HepG2 (cell line): ENCODE measurements around the gene NT5M. TPM values are rescaled to one million over a fixed set of nuclear protein-coding genes. Genes with fewer than 3 reads are reported as not detected.

ENCODE experiments used
- ATAC-seq: fragments of 200-7000 bp; cut with Tn5 transposase; 3 replicates; pipeline ENCODE4 v1.9.1; 2020; ENCODE audit warnings: mild to moderate bottlenecking, moderate library complexity
- BruUV-seq: library from RNA; stranded (reverse); fragments of 400-500 nt; replicated peaks from 2 replicates; lab custom pipeline; 2021; lab: Mats Ljungman, UMichigan
- CTCF ChIA-PET: fragments of 300-600 bp; formaldehyde crosslinking; extraction: SDS; loops from one replicate; lab custom pipeline; 2021; ENCODE audit warnings: low total read pairs, inconsistent platforms, low intra/inter-chr PET ratio; lab: Yijun Ruan, JAX
- POLR2A ChIA-PET: fragments of 350-600 bp; sonication (Branson Sonifier 250); formaldehyde crosslinking; loops from one replicate; lab custom pipeline; 2020; ENCODE audit warnings: antibody characterized with exemption, inconsistent platforms; lab: Yijun Ruan, JAX
- DNase-seq: peaks from one replicate; pipeline ENCODE4 v3.0.0-alpha.2; 2015; ENCODE audit warnings: low spot score
- FAIRE-seq: peaks from 3 replicates; lab custom pipeline; 2011; peaks lifted over from hg19 to GRCh38; lab: Jason Lieb, UNC
- H2AFZ ChIP-seq: one replicate; pipeline ENCODE4 v1.6.1; 2011; ENCODE audit warnings: low read length, inconsistent platforms
- H3K27ac ChIP-seq: fragments of 300-600 bp; 3 replicates; pipeline ENCODE4 v1.8.0; 2011; ENCODE audit warnings: mixed run types, mild to moderate bottlenecking, mixed read lengths, low read length, inconsistent platforms; ENCODE audit not compliant: insufficient read depth; ENCODE audit errors: extremely low read length
- H3K27me3 ChIP-seq, 2 experiments: fragments of 200-600 bp in 1 of 2; 2 replicates in 1 of 2; 3 replicates in 1 of 2; pipeline versions ENCODE4 v1.6.0 to v1.8.0; 2011; ENCODE audit warnings: low read length in 2 of 2, mild to moderate bottlenecking in 2 of 2, moderate library complexity in 2 of 2, inconsistent platforms in 1 of 2; ENCODE audit not compliant: insufficient read depth in 2 of 2, control insufficient read depth in 1 of 2
- H3K36me3 ChIP-seq, 2 experiments: fragments of 200-600 bp in 1 of 2; replicated peaks in 1 of 2; 2 replicates in 1 of 2; 3 replicates in 1 of 2; pipeline versions ENCODE4 v1.5.1 to v1.8.0; 2011; ENCODE audit warnings: low read length in 2 of 2, inconsistent platforms in 1 of 2; ENCODE audit not compliant: insufficient read depth in 2 of 2, control insufficient read depth in 1 of 2
- H3K4me1 ChIP-seq: 2 replicates; pipeline ENCODE4 v1.5.1; 2012; ENCODE audit warnings: low read length, inconsistent platforms; ENCODE audit not compliant: insufficient read depth
- H3K4me2 ChIP-seq: 2 replicates; pipeline ENCODE4 v1.6.0; 2011; ENCODE audit warnings: low read depth, low read length, inconsistent platforms
- H3K4me3 ChIP-seq, 3 experiments: fragments of 200-600 bp in 1 of 3; sonication (generic), shearing (Covaris generic) in 1 of 3; replicated peaks in 1 of 3; 2 replicates each; pipeline ENCODE4 v1.5.1; 2011 to 2016; ENCODE audit warnings: low read length in 3 of 3, inconsistent platforms in 2 of 3, low read depth in 2 of 3, mild to moderate bottlenecking in 2 of 3, control low read depth in 1 of 3, mixed read lengths in 1 of 3; ENCODE audit not compliant: insufficient read depth in 1 of 3
- H3K79me2 ChIP-seq: one replicate; pipeline ENCODE4 v1.6.1; 2011; ENCODE audit warnings: low read length, inconsistent platforms; ENCODE audit not compliant: insufficient read depth
- H3K9ac ChIP-seq: 2 replicates; pipeline ENCODE4 v1.6.0; 2011; ENCODE audit warnings: mild to moderate bottlenecking, low read depth, low read length, inconsistent platforms; ENCODE audit not compliant: insufficient read depth
- H3K9me3 ChIP-seq: 2 replicates; pipeline ENCODE4 v1.5.1; 2012; ENCODE audit warnings: mild to moderate bottlenecking, low read length
- H4K20me1 ChIP-seq: 2 replicates; pipeline ENCODE4 v1.6.0; 2011; ENCODE audit warnings: inconsistent platforms, mild to moderate bottlenecking, low read length, moderate library complexity; ENCODE audit not compliant: insufficient read depth
- ATRX ChIP-seq: sonication (generic); formaldehyde crosslinking; IDR thresholded peaks from 2 replicates; pipeline ENCODE4 v1.4.0; 2020; ENCODE audit warnings: missing genetic modification reagents, borderline replicate concordance
- NFRKB ChIP-seq: fragments of 450-650 bp; IDR thresholded peaks from 2 replicates; pipeline ENCODE4 v1.6.1; 2017
- PHF20 ChIP-seq: sonication (generic); formaldehyde crosslinking; IDR thresholded peaks from 2 replicates; pipeline ENCODE4 v1.5.0; 2020; ENCODE audit warnings: mild to moderate bottlenecking, missing genetic modification reagents
- RFXANK ChIP-seq: IDR thresholded peaks from 2 replicates; pipeline ENCODE4 v1.6.1; 2016
- ZNF572 ChIP-seq: sonication (generic); formaldehyde crosslinking; IDR thresholded peaks from 2 replicates; pipeline ENCODE4 v1.5.1; 2020; ENCODE audit warnings: mild to moderate bottlenecking, missing genetic modification reagents
- ZNF674 ChIP-seq: sonication (generic); formaldehyde crosslinking; IDR thresholded peaks from 2 replicates; pipeline ENCODE4 v1.5.0; 2020; ENCODE audit warnings: low read depth, mild to moderate bottlenecking, missing genetic modification reagents
- WGBS: methylation state at CpG from one replicate; pipeline ENCODE4 v1.1.6; 2017; ENCODE audit warnings: low lambda C conversion rate; 5-methylcytosine and 5-hydroxymethylcytosine counted together
- in situ Hi-C: cut with HindIII; loops from 2 replicates; pipeline ENCODE4 v1.10.0; 2017; ENCODE audit warnings: low pct_unique_long_range_greater_than_20kb; ENCODE audit not compliant: extremely low pct_ligation_motif_present
- intact Hi-C: fragments of 100-400 bp; cut with micrococcal nuclease; formaldehyde crosslinking; loops from one replicate; pipeline ENCODE4 v1.10.0; 2022; ENCODE audit not compliant: unreplicated experiment
- polyA plus RNA-seq, 8 experiments: library from polyadenylated mRNA; depleted of rRNA in 3 of 8; stranded (reverse) in 7 of 8; unstranded in 1 of 8; fragments of >200 nt; fragmentation: Illumina TruSeq in 4 of 8; extraction: Trizol in 4 of 8; gene quantifications; 2 replicates each; pipeline versions ENCODE4 v1.2.1 to v1.2.3, GENCODE V29; 2011 to 2016; ENCODE audit warnings: low read depth in 4 of 8, missing spikeins in 1 of 8, mixed read lengths in 1 of 8; ENCODE audit not compliant: insufficient read depth in 1 of 8
- total RNA-seq, 5 experiments: library from RNA; depleted of rRNA; stranded (reverse); fragments of >200 nt; fragmentation: Illumina TruSeq; extraction: Trizol; gene quantifications; 2 replicates each; pipeline ENCODE4 v1.2.3, GENCODE V29; 2016; ENCODE audit warnings: low read depth in 1 of 5
- TF ChIP-seq, protein P1 (sequence below): IDR thresholded peaks from 2 replicates; pipeline ENCODE4 v1.6.1; 2012; ENCODE audit warnings: low read depth, low read length, improper control_type of control experiment
- TF ChIP-seq, protein P2 (sequence below): sonication (generic); formaldehyde crosslinking; IDR thresholded peaks from 2 replicates; pipeline ENCODE4 v1.5.1; 2020; ENCODE audit warnings: mild to moderate bottlenecking, missing genetic modification reagents, moderate library complexity

Gene NT5M
- total and polyA plus RNA-seq, 2 of the 13 experiments (the other 11 are each of a cell fraction or from before 2014, with no cell fraction given): 0.55 to 0.78 TPM

DNA sequence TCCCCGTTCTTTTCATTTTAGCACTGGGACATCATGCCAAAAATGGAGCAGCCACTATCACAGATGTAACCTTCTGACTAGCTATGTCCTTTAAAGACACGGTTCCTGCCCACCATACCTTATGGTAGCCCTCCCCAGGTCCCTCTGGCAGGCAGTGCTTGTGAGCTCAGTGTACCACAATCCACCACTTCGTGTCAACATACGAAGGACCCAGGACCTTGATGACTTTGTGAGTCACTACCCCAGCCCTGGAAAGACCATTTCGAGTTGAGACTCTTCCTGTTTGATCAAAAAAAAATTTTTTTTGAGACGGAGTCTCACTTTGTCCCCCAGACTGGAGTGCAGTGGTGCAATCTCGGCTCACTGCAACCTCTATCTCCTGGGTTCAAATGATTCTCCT, 45.2 kb upstream of the NT5M start:
- ATAC-seq (no peak), FAIRE-seq (no peak), DNase-seq (no peak)
- CTCF ChIA-PET: no interaction called here
- WGBS: 92% methylated on average over 7 of the region's 7 CpGs
- H4K20me1 ChIP-seq: no peaks in the 10 kb centered on the region
- H3K27me3 ChIP-seq: no peaks in the 10 kb centered on the region
- peaks cover 17 to 51% of the 10 kb centered on the region in 2 experiments for H3K36me3 ChIP-seq
- no peak overlapping the region for H3K4me2 ChIP-seq
- H2AFZ ChIP-seq: no peak overlapping the region
- no peak overlapping the region for H3K27ac ChIP-seq
- in situ Hi-C loops: no loop called here
- POLR2A ChIA-PET: no interaction called here
- no TSS peak for BruUV-seq
- no peaks in the 10 kb centered on the region for H3K79me2 ChIP-seq
- TF ChIP-seq PHF20 (CRISPR knock-in tag) (no peak), ATRX (CRISPR knock-in tag) (no peak), ZNF674 (CRISPR knock-in tag) (no peak), NFRKB (no peak), ZNF572 (no peak), RFXANK (CRISPR knock-in tag) (no peak)
- TF ChIP-seq, protein P1, sequence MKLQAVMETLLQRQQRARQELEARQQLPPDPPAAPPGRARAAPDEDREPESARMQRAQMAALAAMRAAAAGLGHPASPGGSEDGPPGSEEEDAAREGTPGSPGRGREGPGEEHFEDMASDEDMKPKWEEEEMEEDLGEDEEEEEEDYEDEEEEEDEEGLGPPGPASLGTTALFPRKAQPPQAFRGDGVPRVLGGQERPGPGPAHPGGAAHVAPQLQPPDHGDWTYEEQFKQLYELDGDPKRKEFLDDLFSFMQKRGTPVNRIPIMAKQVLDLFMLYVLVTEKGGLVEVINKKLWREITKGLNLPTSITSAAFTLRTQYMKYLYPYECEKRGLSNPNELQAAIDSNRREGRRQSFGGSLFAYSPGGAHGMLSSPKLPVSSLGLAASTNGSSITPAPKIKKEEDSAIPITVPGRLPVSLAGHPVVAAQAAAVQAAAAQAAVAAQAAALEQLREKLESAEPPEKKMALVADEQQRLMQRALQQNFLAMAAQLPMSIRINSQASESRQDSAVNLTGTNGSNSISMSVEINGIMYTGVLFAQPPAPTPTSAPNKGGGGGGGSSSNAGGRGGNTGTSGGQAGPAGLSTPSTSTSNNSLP: no peak
- TF ChIP-seq, protein P2, sequence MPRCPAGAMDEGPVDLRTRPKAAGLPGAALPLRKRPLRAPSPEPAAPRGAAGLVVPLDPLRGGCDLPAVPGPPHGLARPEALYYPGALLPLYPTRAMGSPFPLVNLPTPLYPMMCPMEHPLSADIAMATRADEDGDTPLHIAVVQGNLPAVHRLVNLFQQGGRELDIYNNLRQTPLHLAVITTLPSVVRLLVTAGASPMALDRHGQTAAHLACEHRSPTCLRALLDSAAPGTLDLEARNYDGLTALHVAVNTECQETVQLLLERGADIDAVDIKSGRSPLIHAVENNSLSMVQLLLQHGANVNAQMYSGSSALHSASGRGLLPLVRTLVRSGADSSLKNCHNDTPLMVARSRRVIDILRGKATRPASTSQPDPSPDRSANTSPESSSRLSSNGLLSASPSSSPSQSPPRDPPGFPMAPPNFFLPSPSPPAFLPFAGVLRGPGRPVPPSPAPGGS (CRISPR knock-in tag): no peak
- H3K9ac ChIP-seq: no peak overlapping the region
- no peak overlapping the region for H3K4me3 ChIP-seq
- H3K9me3 ChIP-seq: no peaks in the 10 kb centered on the region
- H3K4me1 ChIP-seq: no peaks in the 10 kb centered on the region
- intact Hi-C loops: no loop called here
